ENCODE results near the gene TRAK1. TPM values are rescaled to one million over a fixed set of nuclear protein-coding genes. Genes with fewer than 3 reads are reported as not detected.
"Not testable (repeated sequence)": the region's sequence is repeated elsewhere in the genome, so short reads cannot be mapped to it uniquely, and the experiment has no call there.

Gene TRAK1
- total RNA-seq, 1 donor from 2014 or later, result 273 TPM

GRCh38 chr3:42092006-42092405, 849 bp downstream of the TRAK1 start:
- no peak for ATAC-seq (ENCODE audit: poor library complexity)
- intact Hi-C loops (cut with DNase I), result no loop called here
- no peak for DNase-seq

GRCh38 chr3:42094128-42094527, 3.0 kb downstream of the TRAK1 start:
- DNase-seq (no peak), ATAC-seq (ENCODE audit: poor library complexity) (no peak)
- intact Hi-C loops (cut with DNase I), result no loop called here

- no peak for DNase-seq
- no peak for ATAC-seq (ENCODE audit: poor library complexity)
- intact Hi-C loops (cut with DNase I), result no loop called here
Observed at GRCh38 chr3:42094691-42095391, 3.7 kb downstream of the TRAK1 start.

GRCh38 chr3:42095540-42095939, 4.4 kb downstream of the TRAK1 start:
- DNase-seq (no peak), ATAC-seq (ENCODE audit: poor library complexity) (no peak)
- intact Hi-C loops (cut with DNase I), result no loop called here

- no peak for ATAC-seq (ENCODE audit: poor library complexity)
- DNase-seq, result no peak
Observed at GRCh38 chr3:42096796-42097565, 5.8 kb downstream of the TRAK1 start.

GRCh38 chr3:42097566-42097946, 6.4 kb downstream of the TRAK1 start:
- intact Hi-C loops (cut with DNase I), result no loop called here
- ATAC-seq (ENCODE audit: poor library complexity), result no peak
- DNase-seq, result no peak

More at GRCh38 chr3:42096796-42097565, 5.8 kb downstream of the TRAK1 start:
- intact Hi-C loops (cut with DNase I), result no loop called here

- no peak for ATAC-seq (ENCODE audit: poor library complexity)
- intact Hi-C loops (cut with DNase I), result loop anchor here (2.0 kb wide), 1 partner anchor 83 kb away; no protein-coding TSS in a partner anchor
- no peak for DNase-seq
Observed at GRCh38 chr3:42098171-42098570, 7.0 kb downstream of the TRAK1 start.

GRCh38 chr3:42099020-42099765, 8.0 kb downstream of the TRAK1 start:
- intact Hi-C loops (cut with DNase I), result loop anchor here (2.0 kb wide), 1 partner anchor 84 kb away; no protein-coding TSS in a partner anchor
- no peak for DNase-seq
- no peak for ATAC-seq (ENCODE audit: poor library complexity)

GRCh38 chr3:42101048-42101447, 9.9 kb downstream of the TRAK1 start:
- intact Hi-C loops (cut with DNase I), result loop anchor here (10.0 kb wide), 1 partner anchor 206 kb away; no protein-coding TSS in a partner anchor
- peak; percentile 75 for ATAC-seq (ENCODE audit: poor library complexity)
- DNase-seq, result peak; percentile 69

GRCh38 chr3:42101481-42101880, 10.3 kb downstream of the TRAK1 start:
- peak; percentile 23 for ATAC-seq (ENCODE audit: poor library complexity)
- intact Hi-C loops (cut with DNase I), result loop anchor here (10.0 kb wide), 1 partner anchor 207 kb away; no protein-coding TSS in a partner anchor

GRCh38 chr3:42102571-42102970, 11.4 kb downstream of the TRAK1 start:
- no peak for DNase-seq
- ATAC-seq (ENCODE audit: poor library complexity), result peak; percentile 15
- intact Hi-C loops (cut with DNase I), result loop anchor here (10.0 kb wide), 1 partner anchor 208 kb away; no protein-coding TSS in a partner anchor

More at GRCh38 chr3:42101481-42101880, 10.3 kb downstream of the TRAK1 start:
- DNase-seq, result no peak

GRCh38 chr3:42103921-42104665, 12.9 kb downstream of the TRAK1 start:
- not testable (repeated sequence) for ATAC-seq (ENCODE audit: poor library complexity); DNase-seq
- intact Hi-C loops (cut with DNase I), result loop anchor here (10.0 kb wide), 1 partner anchor 209 kb away; no protein-coding TSS in a partner anchor

- ATAC-seq (ENCODE audit: poor library complexity); DNase-seq: not testable (repeated sequence)
- intact Hi-C loops (cut with DNase I), result loop anchor here (10.0 kb wide), 1 partner anchor 211 kb away; no protein-coding TSS in a partner anchor
Observed at GRCh38 chr3:42105994-42106393, 14.8 kb downstream of the TRAK1 start.

GRCh38 chr3:42106646-42107045, 15.5 kb downstream of the TRAK1 start:
- no peak for DNase-seq
- intact Hi-C loops (cut with DNase I), result loop anchor here (10.0 kb wide), 1 partner anchor 212 kb away; no protein-coding TSS in a partner anchor
- ATAC-seq (ENCODE audit: poor library complexity), result no peak

- DNase-seq (no peak), ATAC-seq (ENCODE audit: poor library complexity) (no peak)
- intact Hi-C loops (cut with DNase I), result no loop called here
Observed at GRCh38 chr3:42110631-42111030, 19.5 kb downstream of the TRAK1 start.

- intact Hi-C loops (cut with DNase I), result loop anchor here (2.0 kb wide), 1 partner anchor 77 kb away; no protein-coding TSS in a partner anchor
- ATAC-seq (ENCODE audit: poor library complexity) (no peak), DNase-seq (no peak)
Observed at GRCh38 chr3:42114130-42114725, 23.1 kb downstream of the TRAK1 start.

- intact Hi-C loops (cut with DNase I), result loop anchor here (2.0 kb wide), 1 partner anchor 76 kb away; no protein-coding TSS in a partner anchor
- DNase-seq (peak; percentile 54), ATAC-seq (ENCODE audit: poor library complexity) (peak; percentile 44)
Observed at GRCh38 chr3:42115215-42115614, 24.1 kb downstream of the TRAK1 start.

Measured in Right ventricle myocardium superior (tissue), 1 donor.